NCI-H774 (cell line): Measurements from ENCODE around the gene MOB2.

ENCODE experiments used
- DNase-seq: peaks from one replicate; lab custom pipeline; 2025; lab: John Stamatoyannopoulos, UW

Gene MOB2

DNA sequence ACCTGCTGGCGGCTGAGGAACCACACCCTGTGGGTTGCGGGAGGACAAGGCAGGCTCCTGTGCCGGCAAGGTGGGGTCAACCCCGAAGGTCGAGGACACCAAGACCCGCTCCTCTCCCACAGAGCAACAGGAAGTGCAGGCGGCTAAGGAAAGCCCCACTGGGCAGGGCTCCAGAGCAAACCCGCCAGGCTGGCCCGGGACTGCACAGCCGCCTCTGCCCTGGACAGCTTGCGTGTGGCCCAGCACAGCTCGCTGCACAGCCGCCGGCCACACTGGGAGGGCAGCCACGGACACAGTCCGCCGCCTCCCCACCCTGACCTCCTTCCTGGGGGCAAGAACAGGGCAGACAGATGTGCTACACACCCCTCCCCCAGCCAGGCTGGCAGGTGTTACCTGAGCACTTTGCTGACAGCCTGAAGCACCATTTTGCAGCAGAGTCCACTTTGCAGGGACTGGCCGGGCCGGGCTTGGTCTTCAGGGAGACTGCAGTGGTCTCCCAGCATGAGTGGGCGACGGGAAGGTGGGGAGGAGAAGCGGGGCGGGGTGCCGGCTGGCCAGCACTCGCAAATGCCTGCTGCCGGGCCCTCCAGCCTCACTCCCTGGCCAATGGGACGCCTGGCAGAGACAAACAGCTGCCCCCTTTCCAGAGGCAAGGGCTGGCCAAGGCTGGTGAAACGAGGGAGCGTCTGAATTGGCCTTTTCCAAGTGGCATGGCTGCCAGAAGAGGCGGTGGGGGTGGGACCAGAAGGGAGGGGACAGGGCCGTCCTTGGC lies at the start of gene MOB2:
Gene MOB2, minus strand, starts transcription at position 726 of the 772 bp plus-strand sequence. Its CDS starts 223 bp downstream, at position 503.
- no peak for DNase-seq

GRCh38 chr11:1534682-1535081 lies 48.1 kb upstream of the MOB2 start:
- DNase-seq = no peak

GRCh38 chr11:1534171-1534570 lies 47.6 kb upstream of the MOB2 start:
- no peak for DNase-seq

DNA sequence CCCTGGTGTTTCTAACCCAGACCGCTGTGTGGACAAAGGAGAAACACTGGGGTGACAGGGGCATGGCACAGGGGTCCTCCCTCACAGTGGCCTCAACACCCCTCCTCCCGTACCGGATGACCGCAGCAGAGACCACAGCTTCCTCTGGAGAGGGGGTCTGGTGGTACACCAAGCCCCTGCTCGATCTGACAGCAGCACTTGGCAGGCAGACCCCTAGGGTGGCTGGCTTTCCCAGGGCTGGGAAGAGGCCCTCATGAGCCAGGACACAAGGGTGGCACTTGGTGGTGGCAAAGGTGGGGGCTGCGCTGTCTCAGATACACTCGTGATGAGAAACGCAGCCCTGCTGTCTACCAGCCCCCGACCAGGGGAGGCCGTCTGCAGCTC lies 46.8 kb upstream of the MOB2 start:
- DNase-seq = no peak

DNA sequence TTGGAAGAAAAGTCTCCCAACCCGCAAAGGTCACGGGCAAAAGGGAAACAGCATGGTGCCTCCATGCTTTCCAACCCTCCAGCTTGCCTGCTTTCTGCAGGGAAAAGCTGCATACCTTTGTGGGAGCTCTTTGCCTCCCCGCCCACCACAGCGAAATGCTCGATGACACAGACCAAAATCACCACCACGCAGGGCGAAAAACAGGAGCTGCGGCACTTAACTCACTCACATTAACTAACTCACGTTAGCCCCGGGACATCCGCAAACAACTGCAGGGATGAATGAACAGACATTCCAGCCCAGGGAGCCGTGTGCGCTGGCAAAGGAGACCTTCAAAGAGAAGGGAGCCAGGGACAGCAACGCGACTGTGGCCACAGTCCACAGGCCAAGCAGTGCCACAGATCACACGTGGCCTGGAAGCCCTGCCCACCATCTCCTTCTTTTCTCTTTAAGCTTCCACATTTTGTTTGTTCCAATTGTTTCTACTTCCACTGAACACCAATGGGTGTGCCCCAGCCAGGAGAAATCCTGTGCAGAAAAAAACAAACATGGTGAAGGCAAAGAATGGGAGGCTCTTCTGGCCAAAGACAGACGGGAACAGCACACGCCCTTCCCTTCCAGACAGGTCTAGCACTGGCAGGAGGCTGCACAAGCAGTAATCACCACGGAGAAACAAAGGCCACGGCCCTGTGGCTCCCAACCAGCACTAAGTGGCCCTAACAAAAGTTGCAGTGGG lies 46.2 kb upstream of the MOB2 start:
- DNase-seq = no peak

- no peak for DNase-seq
These were observed 45.5 kb upstream of the MOB2 start for GRCh38 chr11:1532014-1532586.

DNA sequence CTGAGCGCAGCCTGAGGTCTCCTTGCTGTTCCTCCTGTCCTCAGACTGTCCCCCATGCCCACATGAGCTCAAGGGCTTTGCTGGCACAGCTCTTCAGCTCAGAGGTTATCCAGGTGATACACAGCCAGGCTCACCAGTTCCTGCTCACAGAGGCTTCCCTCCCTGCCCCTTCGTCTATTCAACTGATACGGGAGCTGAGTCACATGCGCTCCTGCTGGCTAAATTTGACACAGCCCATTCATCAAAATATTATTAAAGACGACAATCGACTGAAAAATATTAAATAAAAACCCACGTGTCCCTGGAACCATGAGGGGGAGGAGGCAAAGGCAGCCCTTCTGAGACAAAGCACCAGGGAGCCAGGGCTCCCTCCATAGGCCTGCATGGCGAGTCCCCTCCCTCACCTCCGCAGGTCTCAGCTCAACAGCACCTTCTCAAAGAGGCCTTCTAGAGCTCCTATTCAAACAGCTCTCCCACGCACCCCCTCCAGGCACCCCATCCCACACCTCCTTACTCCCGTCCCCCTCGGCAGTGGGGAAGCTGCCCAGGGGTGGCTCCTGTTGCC lies 45.0 kb upstream of the MOB2 start:
- no peak for DNase-seq

DNA sequence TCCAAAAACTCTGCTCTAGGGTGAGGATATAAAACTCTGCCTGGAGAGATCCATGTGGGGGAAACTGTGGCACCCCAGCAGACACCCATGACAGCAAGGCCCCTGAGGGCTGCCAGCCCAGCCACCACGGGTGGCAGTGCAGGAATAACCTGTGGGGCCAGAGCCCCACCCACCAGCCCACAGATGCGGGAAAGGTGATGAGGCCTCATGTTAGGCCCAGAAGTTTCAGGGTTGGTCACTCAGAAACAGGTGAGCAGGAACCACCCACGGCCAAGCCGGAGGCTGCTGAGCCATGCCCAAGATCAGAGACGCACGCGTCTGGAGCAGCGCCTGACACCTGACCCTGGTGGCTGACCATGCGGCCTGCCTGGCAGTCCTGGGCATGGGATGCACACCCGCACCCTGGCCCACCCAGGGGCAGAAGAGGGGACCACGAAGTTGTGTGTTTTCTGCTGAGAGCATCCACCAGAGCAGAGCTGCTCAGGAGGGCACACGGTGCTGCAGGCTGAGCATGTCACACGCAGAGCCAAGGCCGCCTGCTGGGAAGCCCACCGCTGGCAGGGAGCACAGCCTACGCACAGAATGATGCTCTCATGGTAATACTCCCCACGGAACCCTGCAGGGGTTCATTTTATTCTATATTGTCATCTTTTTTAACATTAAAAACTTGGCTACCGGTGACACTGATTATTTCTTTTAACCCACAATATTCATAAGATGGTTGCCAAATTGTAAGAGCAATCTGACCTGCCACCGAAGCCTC lies 44.3 kb upstream of the MOB2 start:
- DNase-seq = no peak

DNA sequence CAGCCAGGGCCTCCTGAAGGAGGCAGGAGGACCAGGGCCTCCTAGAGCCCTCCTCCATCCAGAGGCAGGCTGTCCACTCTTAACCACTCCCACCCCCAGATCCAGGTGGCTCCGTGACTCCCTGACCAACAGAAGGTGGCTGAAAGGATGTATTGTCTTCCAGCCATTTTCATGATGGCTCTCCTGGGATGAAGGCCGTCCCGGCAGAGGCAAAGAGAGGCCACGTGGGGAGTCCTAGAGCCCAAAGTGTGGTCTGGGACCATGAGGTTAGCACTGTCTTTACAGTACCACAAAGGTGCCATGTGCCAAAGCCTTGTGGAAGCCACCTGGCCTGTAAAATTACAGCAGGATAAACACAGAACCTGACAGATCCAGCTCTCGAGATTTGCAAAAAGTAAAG lies 43.2 kb upstream of the MOB2 start:
- no peak for DNase-seq

DNA sequence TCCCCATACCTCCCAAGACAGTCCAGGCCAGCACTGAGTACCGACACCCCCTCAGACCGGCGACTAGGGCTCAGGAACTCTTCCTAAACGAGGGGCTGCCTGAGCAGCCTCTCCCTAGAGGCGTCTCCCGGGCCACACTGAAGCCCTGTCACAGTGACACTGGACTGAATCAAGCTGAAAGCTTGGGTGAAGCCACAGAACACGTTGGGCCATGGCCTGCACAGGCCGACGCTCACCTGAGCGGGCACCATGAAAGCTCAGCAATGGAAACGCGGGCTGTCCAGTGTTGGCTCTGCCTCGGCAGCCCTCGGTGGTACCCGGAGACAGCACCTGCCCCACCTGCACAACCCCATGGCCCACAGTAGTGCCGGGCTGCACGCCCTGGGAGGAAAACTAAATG lies 42.7 kb upstream of the MOB2 start:
- no peak for DNase-seq

- DNase-seq = no peak
These were observed 42.1 kb upstream of the MOB2 start for GRCh38 chr11:1528710-1529109.

DNA sequence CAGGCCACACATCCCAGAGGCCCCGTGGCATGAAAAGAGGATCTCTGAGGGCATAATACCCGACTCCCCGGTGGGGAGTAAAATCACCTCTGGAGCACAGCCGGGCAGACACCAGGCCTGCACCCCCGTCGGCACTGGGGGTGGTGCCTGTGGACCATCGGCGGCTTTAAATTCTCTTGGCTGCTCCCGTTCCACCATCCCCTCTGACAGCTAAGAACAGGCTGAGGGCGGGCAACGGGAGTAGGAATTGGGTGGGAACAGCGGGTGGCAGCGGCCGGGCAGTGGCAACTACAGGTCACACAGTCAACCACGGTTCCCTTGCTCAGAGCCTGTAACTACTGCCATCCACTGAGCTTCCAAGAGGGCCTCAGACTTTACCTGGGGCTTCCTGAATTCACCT lies 40.2 kb upstream of the MOB2 start:
- no peak for DNase-seq

DNA sequence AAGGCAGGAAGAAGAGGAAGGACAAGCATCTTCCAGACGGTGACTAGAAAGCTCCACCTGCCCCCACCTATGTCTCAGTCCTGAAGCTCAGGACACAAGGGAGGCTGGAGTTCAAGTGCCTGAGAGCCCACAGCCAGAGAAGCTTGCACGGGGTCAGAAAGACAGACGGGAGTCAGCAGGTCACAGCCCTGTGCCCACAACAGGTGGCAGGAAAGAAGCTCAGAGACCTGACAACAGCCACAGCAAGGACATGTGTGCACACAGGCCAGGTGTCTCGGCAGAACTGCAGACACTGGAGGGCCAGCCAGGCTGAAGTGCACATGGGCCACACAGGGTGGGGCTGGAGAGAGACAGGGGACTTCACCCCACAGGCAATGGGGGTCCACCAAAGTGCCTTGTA lies 37.2 kb upstream of the MOB2 start:
- DNase-seq = no peak

GRCh38 chr11:1523077-1523476 lies 36.5 kb upstream of the MOB2 start:
- no peak for DNase-seq

DNA sequence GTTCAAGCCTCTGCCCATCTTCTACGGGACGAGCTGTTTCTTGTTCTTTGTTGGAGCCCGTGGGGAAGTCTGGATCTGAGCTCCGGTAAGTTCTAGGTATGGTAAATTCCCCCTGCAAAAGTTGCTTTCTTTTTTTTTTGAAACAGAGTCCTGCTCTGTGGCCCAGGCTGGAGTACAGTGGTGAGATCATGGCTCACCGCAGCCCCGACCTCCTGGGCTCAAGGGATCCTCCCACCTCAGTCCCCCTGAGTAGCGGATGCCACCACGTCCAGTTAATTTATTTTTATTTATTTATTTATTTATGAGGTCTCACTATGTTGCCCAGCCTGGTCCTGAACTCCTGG lies 35.5 kb upstream of the MOB2 start:
- no peak for DNase-seq

GRCh38 chr11:1521382-1522080 lies 35.0 kb upstream of the MOB2 start:
- no peak for DNase-seq

DNA sequence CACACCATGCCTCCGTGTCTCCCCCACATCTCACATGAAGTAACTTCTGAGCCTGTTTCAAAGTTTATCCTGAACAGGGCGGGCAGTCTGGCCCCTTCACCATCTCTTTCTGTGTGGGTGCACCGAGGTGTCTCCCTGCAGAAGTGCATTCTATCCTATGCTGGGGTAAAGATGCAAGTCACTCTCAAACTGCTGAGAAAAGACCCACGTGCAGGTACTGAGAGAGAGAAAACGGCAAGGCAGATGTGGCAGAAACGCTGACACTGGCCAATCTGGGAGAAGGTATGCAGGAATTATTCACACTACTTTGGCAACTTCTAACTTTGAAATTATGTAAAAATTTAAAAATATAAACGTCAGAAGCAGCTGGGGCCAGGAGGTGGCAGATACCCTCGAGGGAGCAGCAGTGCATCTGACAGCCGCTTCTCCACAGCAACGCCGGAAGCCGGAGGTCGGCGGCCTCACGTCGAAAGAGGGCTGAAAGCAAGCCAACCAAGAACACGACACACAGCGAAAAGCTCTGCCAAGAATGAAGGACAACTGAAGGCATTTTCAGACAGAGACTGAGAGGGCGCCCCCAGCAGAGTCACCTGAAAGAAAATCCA lies 34.2 kb upstream of the MOB2 start:
- no peak for DNase-seq

- no peak for DNase-seq
These were observed 33.7 kb upstream of the MOB2 start for GRCh38 chr11:1520209-1520662.

GRCh38 chr11:1519028-1520010 lies 32.7 kb upstream of the MOB2 start:
- no peak for DNase-seq

- no peak for DNase-seq
These were observed 31.7 kb upstream of the MOB2 start for GRCh38 chr11:1518301-1518700.
